Activated T-cell treated with anti-CD3 and anti-CD28 coated beads, Interleukin-2, amount 50 U/mL, for 1 hour (primary cell): ENCODE measurements around the gene JMJD8.

Experiments
- DNase-seq: peaks from one replicate; pipeline ENCODE4 v3.0.0-alpha.2; 2020

JMJD8 gene

GRCh38 chr16:721765-722540 is 37.8 kb upstream of the JMJD8 start:
- peak; percentile 42 for DNase-seq

DNA sequence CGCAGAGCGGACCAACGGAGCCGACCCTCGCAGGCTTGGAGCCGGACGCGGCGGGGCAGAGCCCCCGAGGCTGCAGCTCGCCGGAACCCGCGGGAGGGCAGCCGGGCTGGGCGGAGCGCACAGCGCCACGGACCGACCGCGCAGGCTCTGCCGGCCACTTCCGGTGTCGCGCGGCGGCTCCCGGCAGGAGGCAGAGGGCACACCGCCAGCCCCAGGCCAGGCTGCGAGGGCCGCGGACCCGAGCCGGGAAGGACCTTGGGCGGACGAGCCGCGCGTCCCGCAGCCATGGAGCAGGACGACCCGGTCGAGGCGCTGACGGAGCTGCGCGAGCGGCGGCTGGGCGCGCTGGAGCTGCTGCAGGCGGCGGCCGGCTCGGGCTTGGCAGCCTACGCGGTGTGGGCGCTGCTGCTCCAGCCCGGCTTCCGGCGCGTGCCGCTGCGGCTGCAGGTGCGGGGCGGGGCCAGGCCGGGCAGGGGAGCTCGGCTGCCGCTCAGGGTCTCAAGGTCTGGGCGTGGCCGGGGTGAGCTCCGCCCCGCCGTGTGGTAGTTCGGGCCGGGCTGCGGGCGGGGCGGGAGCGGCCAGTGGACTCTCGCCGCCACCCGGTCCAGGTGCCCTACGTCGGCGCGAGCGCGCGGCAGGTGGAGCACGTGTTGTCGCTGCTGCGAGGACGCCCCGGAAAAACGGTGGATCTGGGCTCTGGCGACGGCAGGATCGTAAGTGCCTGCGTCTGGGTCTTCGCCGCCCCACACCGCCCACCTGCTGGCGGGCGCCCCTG is 37.0 kb upstream of the JMJD8 start, which contains the start of gene ANTKMT:
TSS of gene ANTKMT (plus strand) at position 157 of the 775 bp plus-strand sequence. CDS start at position 286, 129 bp downstream.
- DNase-seq = peak; percentile 77

DNA sequence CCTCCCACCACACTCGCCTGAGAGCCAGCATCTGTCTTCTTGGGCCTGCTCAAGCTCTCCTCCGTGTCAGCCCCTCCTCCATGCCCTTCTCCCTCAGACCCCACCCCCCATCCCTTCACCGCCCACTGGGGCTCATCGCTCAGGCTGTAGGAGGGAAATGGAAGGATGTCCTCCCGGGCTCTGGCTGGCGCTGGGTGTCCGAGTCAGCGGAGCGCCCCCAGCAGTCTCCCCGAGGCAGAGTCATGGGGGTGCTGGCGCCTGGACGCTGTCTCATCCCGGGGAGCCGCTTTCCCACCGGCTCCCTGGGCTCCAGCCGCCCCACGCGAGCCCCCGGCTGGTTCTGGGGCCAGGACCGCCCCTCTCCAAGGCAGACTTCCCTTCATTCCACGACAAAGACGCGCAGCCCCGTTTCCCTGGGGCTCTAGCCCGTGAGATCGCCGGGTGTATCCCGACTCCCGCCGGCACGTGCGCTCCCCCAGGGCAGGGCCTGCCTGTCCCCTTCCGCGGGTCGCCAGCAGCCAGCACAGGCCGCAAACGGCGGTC is 36.4 kb upstream of the JMJD8 start:
- peak; percentile 42 for DNase-seq

- no peak for DNase-seq
These were observed 35.8 kb upstream of the JMJD8 start for GRCh38 chr16:719815-720446.

DNA sequence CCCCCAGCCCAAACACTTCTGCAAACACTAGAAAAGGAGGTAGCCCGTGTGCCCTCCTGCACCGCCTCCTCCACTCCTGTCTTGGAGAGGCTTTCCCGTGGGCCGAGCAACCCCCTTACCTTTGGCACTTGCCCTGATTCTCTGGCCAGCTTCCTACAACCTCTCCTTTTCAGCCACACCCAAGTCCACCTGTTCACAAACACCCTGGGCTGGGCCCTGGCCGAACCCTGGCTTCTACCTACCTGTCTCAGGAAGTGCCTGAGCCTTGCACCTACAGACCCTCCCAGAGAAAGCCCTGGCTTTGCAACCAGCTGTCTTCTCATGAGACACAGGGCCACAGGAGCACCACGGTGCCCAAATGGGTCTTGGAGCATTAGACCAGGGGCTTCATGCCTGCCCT is 34.8 kb upstream of the JMJD8 start:
- no peak for DNase-seq

DNA sequence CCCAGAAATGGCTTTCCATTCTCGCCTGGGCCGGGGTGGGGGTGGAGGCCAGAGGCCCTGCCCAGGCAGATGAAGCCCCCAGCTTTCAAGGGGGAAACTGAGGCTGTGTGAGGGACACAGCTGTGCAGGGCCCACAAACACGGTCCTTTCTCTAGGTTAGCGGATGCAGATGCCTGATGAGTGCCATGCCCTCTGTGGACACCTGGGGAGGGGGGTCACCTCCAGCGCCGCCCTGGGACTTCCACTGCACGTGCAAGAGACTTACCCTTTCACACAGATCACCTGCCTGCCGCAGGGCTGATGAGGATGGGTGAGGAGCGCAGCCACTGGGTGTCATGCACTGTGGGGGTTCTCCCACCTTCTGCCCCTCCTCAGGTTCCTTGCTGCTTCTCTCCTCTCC is 34.3 kb upstream of the JMJD8 start:
- no peak for DNase-seq

GRCh38 chr16:717450-718245 is 33.5 kb upstream of the JMJD8 start:
- no peak for DNase-seq

DNA sequence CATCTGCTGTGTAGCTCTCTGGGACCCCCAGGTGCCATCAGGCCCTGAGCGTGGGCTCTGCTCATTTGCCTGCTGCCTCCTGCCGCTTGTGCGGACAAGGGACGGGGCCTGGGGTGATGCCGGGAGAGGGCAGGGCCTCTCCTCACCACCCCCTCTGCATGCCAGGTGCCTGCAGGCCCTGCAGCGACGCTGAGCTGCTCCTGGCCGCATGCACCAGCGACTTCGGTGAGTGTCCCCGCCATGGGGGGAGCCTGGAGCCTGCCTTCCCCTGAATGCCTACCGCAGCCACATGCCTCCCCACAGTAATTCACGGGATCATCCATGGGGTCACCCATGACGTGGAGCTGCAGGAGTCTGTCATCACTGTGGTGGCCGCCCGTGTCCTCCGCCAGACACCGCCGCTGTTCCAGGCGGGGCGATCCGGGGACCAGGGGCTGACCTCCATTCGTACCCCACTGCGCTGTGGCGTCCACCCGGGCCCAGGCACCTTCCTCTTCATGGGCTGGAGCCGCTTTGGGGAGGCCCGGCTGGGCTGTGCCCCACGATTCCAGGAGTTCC is 32.7 kb upstream of the JMJD8 start:
- DNase-seq = no peak

DNA sequence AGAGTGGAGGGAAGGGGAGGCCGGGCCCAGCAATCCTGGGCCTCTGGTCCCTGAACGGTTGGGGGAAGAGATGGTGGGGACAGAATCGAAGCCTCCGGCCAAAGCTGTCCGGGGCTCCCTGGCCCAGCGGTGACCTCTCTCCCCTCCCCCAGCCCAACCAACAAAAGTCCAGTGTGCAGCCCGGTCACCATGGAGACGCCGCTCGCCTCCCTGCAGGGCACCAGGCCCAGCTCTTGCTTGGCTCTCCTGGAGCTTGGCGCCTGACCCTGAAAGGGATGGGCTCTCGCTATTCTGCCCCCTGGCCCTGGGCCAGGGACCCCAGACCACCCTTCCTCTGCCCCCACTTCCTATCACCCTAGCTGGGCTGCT is 32.0 kb upstream of the JMJD8 start:
- DNase-seq = no peak

DNA sequence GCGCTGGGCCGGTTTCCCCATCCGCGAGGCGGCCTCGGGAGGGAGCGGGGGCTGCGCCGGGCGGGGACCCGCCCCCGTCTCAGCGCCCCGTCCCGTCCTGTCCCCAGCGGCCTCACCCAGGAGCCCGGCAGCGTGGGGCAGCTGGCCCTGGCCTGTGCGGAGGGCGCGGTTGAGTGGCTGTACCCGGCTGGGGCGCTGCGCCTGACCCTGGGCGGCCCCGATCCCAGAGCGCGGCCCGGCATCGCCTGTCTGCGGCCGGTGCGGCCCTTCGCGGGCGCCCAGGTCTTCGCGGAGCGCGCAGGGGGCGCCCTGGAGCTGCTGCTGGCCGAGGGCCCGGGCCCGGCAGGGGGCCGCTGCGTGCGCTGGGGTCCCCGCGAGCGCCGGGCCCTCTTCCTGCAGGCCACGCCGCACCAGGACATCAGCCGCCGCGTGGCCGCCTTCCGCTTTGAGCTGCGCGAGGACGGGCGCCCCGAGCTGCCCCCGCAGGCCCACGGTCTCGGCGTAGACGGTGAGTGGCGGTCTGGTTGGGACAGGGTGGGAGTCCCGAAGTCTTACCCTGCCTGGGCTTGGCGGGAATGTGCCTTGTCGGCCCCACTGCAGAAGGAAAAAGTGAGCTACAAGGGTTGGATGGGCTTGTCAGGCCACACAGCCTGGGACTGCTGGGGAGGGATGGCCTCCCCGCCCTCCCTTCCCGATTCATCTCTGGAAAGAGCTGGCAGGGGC is 31.5 kb upstream of the JMJD8 start:
- no peak for DNase-seq

- peak; percentile 91 for DNase-seq
These were observed 30.7 kb upstream of the JMJD8 start, which contains the start of gene METRN for GRCh38 chr16:714558-715476. Gene METRN, plus strand, starts transcription at chr16:715118. Its CDS starts 172 bp downstream, at chr16:715290.

DNA sequence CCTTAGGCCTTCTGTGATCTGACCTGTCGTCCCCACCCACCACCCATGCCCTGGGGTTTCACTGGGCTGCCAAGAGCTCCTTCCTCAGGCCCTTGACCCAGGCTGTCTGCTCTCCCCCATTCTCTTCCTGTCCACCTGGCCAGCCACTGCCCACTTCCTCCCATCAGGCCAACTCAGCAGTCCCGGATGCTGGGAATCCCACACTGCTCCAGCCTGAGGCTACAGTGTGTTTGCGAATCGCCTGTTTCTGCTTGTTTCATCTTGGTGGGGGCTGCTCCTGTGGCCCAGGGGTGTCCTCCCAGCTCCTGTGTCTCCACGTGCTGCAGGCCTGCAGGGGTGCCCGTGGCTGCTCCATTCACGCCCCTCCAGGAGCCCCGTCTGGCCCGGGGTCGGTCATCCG is 29.9 kb upstream of the JMJD8 start:
- DNase-seq = no peak

GRCh38 chr16:712740-713250 is 28.7 kb upstream of the JMJD8 start:
- DNase-seq = peak; percentile 59

- peak; percentile 84 for DNase-seq
These were observed 27.6 kb upstream of the JMJD8 start for GRCh38 chr16:711548-712320.

- no peak for DNase-seq
These were observed 26.9 kb upstream of the JMJD8 start for GRCh38 chr16:711084-711483.

DNA sequence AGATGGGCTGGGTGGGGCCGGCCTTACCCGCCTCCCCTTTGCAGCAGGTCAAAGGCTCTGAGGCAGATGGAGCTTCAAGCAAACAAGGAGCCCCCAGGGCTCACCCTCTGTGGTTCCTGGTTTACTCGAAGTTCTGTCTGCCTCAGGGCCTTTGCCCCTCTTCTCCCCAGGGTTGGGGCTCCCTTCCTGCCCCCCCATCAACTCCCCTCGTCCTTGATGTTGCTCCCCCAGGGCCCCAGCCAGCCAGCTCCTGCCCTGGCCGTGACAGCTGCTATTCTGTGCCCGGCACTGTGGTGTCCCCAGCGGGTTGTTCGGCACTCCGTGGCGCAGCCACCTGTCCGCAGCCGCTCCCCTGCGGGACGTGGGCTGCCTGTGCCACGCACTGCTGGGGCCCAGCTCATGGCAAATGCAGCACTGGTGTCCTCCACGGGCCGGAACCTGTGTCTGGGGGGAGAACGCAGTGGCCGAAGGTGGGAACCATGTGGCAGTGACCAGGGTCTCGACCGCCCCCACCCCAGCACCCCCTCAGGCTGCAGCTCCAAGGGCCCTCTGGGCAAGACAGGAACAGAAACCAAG is 26.5 kb upstream of the JMJD8 start:
- DNase-seq = no peak

GRCh38 chr16:709566-710499 is 25.7 kb upstream of the JMJD8 start:
- DNase-seq = no peak

DNA sequence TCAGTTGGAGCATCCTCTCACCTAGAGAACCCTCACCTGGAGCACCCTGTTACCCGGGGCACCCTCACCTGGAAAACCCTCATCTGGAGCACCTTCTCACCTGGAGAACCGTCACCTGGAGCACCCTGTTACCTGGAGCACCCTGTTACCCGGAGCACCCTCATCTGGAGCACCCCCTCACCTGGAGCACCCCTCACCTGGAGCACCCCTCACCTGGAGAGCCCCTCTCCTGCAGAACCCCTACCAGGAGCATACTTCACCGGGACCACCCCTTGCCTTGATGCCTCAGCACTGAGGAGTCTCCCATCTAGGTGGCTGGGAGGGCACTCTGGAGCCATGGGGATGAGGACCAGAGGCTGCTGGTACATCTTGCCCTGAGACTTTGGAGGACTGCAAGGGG is 24.8 kb upstream of the JMJD8 start:
- no peak for DNase-seq
